ENCODE results near the gene SMARCC1.

Gene SMARCC1

DNA sequence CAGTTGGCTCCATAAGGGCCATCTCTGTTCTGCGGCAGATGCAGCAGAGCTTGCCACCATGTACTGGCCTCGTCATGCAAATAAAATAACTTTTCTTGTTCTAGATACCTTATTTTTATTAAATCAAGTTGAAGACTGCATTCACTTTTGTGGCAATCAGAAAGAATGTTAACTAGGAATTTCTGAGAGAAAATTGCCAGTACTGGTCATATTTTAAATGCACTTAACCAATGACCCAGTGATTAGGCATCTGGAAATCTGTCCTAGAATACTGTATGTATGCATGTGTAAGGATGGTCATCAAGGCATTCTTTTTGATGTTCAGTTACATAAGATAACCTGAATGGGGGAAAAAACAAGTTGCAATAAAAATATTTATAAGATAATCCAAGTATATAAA lies 168.8 kb downstream of the SMARCC1 start:
- Histone ChIP-seq H3K27me3 (ENCODE audit: insufficient read depth, insufficient read length) (no peaks in the 10 kb centered on the region), H3K4me3 (ENCODE audit: insufficient read length, low read depth) (no peak overlapping the region), H3K9ac (ENCODE audit: insufficient read length, low read depth) (no peak overlapping the region), H3K9me3 (ENCODE audit: insufficient read depth, low read length) (no peaks in the 10 kb centered on the region), H3K36me3 (ENCODE audit: insufficient read depth, insufficient read length, low read length) (peaks cover 76% of the 10 kb centered on the region), H3K4me1 (ENCODE audit: insufficient read depth, insufficient read length) (peaks cover 2% of the 10 kb centered on the region)
- no peak for DNase-seq (ENCODE audit: low read depth, low spot score)
- TF ChIP-seq YY1 (IDR thresholded peaks at IDR 0.05; ENCODE audit: insufficient read depth, insufficient read length) (no peak), SUZ12 (IDR thresholded peaks at IDR 0.05; ENCODE audit: extremely low read depth, insufficient read depth, insufficient read length) (no peak), ZNF274 (IDR thresholded peaks at IDR 0.05; ENCODE audit: low read depth, low read length) (no peak)

DNA sequence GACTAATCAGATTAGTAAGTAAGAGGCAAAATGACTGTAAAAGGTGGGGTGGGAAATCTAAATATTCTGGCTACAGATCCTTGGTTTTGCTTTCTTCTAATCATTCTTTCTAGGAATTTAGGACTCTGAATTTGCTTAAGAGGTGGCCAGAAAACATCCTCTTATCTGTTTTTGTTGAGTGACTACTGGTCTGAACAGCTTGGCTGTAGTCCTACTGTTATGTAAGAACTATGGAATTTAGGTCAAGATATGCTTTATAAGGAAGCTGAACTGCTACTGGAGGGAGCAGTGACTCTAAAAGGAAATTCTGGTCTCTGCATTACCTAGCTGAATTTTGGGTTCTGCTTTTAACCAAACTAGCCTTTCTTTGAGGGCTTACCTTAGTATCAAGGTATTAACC lies 169.5 kb downstream of the SMARCC1 start:
- no peak for DNase-seq (ENCODE audit: low read depth, low spot score)

DNA sequence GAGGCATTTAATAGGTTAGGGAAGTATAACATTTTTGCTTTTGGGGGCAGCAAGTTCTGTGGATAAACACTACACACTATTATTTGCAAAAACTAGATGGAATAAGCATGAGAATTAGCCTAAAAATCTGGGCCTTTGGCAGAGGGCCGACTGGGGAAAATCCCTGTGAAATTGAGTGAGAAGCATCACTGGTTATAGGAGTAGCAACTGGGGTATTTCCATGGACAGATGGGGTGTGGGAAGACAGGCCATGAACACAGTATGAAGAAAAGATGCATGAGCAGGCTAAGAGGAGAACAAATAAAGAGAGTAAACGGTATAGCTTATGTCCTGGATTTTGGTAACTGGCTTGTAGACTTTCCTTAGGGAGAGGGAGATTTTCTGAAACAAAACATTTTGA lies 170.1 kb downstream of the SMARCC1 start:
- DNase-seq (ENCODE audit: low read depth, low spot score): no peak
- TF ChIP-seq SUZ12 (IDR thresholded peaks at IDR 0.05; ENCODE audit: extremely low read depth, insufficient read depth, insufficient read length) (no peak), YY1 (IDR thresholded peaks at IDR 0.05; ENCODE audit: insufficient read depth, insufficient read length) (no peak), ZNF274 (IDR thresholded peaks at IDR 0.05; ENCODE audit: low read depth, low read length) (no peak)
- Histone ChIP-seq H3K4me1 (ENCODE audit: insufficient read depth, insufficient read length) (peaks cover 2% of the 10 kb centered on the region), H3K36me3 (ENCODE audit: insufficient read depth, insufficient read length, low read length) (peaks cover 78% of the 10 kb centered on the region), H3K4me3 (ENCODE audit: insufficient read length, low read depth) (no peak overlapping the region), H3K27me3 (ENCODE audit: insufficient read depth, insufficient read length) (no peaks in the 10 kb centered on the region), H3K9me3 (ENCODE audit: insufficient read depth, low read length) (no peaks in the 10 kb centered on the region), H3K9ac (ENCODE audit: insufficient read length, low read depth) (no peak overlapping the region)

More for the DNA sequence above, 169.5 kb downstream of the SMARCC1 start:
- TF ChIP-seq ZNF274 (IDR thresholded peaks at IDR 0.05; ENCODE audit: low read depth, low read length): no peak
- TF ChIP-seq SUZ12 (IDR thresholded peaks at IDR 0.05; ENCODE audit: extremely low read depth, insufficient read depth, insufficient read length): no peak
- TF ChIP-seq YY1 (IDR thresholded peaks at IDR 0.05; ENCODE audit: insufficient read depth, insufficient read length): no peak
- Histone ChIP-seq H3K4me1 (ENCODE audit: insufficient read depth, insufficient read length) (peaks cover 2% of the 10 kb centered on the region), H3K9me3 (ENCODE audit: insufficient read depth, low read length) (no peaks in the 10 kb centered on the region), H3K9ac (ENCODE audit: insufficient read length, low read depth) (no peak overlapping the region), H3K36me3 (ENCODE audit: insufficient read depth, insufficient read length, low read length) (peaks cover 77% of the 10 kb centered on the region), H3K4me3 (ENCODE audit: insufficient read length, low read depth) (no peak overlapping the region), H3K27me3 (ENCODE audit: insufficient read depth, insufficient read length) (no peaks in the 10 kb centered on the region)

DNA sequence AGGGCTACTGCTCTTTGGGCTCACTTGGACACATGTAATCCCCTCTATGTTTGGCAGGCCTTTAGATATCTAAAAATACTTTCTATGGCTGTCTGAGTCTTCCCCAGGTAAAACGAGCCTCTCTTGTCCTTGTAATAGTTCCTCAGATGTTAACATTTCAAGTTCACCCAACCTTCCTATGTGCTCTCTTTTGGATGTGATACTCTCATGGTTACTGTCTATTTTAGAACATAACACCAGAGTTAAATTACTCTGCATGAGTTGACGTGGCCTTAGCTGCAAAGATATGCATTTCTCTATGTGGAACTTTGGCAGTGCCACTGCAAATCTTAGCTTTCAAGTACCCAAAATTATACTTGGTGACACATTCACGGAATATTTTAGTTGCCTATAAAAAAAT lies 171.1 kb downstream of the SMARCC1 start:
- no peak for TF ChIP-seq YY1 (IDR thresholded peaks at IDR 0.05; ENCODE audit: insufficient read depth, insufficient read length)
- TF ChIP-seq SUZ12 (IDR thresholded peaks at IDR 0.05; ENCODE audit: extremely low read depth, insufficient read depth, insufficient read length): no peak
- TF ChIP-seq ZNF274 (IDR thresholded peaks at IDR 0.05; ENCODE audit: low read depth, low read length): no peak
- H3K4me3 ChIP-seq (ENCODE audit: insufficient read length, low read depth): no peak overlapping the region
- no peak for DNase-seq (ENCODE audit: low read depth, low spot score)
- no peaks in the 10 kb centered on the region for H3K9me3 ChIP-seq (ENCODE audit: insufficient read depth, low read length)
- no peaks in the 10 kb centered on the region for H3K27me3 ChIP-seq (ENCODE audit: insufficient read depth, insufficient read length)
- H3K36me3 ChIP-seq (ENCODE audit: insufficient read depth, insufficient read length, low read length): peaks cover 84% of the 10 kb centered on the region
- H3K9ac ChIP-seq (ENCODE audit: insufficient read length, low read depth): no peak overlapping the region
- H3K4me1 ChIP-seq (ENCODE audit: insufficient read depth, insufficient read length): peaks cover 2% of the 10 kb centered on the region

DNA sequence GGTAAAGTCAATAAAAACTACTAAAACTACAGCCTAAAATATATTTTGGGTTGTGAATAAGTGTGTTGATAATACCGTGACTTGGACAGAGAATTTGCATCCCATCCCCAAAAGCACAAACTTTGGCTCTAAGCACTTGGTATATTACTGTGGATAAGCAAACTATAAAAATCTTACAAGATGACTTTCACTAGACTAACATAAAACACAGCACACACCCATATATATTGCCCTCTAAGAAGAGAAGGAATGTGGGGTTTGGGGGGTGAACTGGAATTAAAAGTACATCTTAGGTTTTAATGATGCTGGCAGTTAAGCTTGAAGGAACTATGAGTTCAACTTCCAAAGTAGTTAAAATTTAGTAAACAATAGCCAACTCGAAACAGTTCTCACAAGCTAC lies 174.4 kb downstream of the SMARCC1 start:
- no peak for DNase-seq (ENCODE audit: low read depth, low spot score)
- no peaks in the 10 kb centered on the region for H3K9me3 ChIP-seq (ENCODE audit: insufficient read depth, low read length)
- H3K4me3 ChIP-seq (ENCODE audit: insufficient read length, low read depth): no peak overlapping the region
- H3K9ac ChIP-seq (ENCODE audit: insufficient read length, low read depth): no peak overlapping the region
- H3K36me3 ChIP-seq (ENCODE audit: insufficient read depth, insufficient read length, low read length): peaks cover 87% of the 10 kb centered on the region
- H3K27me3 ChIP-seq (ENCODE audit: insufficient read depth, insufficient read length): no peaks in the 10 kb centered on the region
- TF ChIP-seq YY1 (IDR thresholded peaks at IDR 0.05; ENCODE audit: insufficient read depth, insufficient read length) (no peak), ZNF274 (IDR thresholded peaks at IDR 0.05; ENCODE audit: low read depth, low read length) (no peak), SUZ12 (IDR thresholded peaks at IDR 0.05; ENCODE audit: extremely low read depth, insufficient read depth, insufficient read length) (no peak)
- no peaks in the 10 kb centered on the region for H3K4me1 ChIP-seq (ENCODE audit: insufficient read depth, insufficient read length)

DNA sequence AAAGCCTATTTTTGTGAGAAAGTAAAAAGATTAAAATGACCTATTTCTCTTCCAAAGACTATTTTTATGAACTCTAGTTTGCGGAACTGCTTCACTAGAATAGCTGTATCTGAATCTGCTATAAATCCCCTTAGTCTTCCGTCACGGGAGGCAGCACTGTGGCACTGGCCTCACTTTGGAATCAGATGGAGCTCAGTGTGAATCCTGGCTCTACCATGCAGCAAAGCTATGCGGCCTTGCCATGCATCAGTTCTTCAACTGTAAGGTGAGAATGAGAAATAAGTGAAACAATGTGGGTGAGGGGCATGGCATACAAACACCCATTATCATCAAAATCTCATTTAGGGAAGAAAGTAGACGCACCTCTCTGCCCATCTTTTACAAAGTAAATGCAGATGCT lies 175.5 kb downstream of the SMARCC1 start:
- TF ChIP-seq YY1 (IDR thresholded peaks at IDR 0.05; ENCODE audit: insufficient read depth, insufficient read length): no peak
- TF ChIP-seq ZNF274 (IDR thresholded peaks at IDR 0.05; ENCODE audit: low read depth, low read length): no peak
- no peak for TF ChIP-seq SUZ12 (IDR thresholded peaks at IDR 0.05; ENCODE audit: extremely low read depth, insufficient read depth, insufficient read length)
- H3K9me3 ChIP-seq (ENCODE audit: insufficient read depth, low read length): no peaks in the 10 kb centered on the region
- peaks cover 81% of the 10 kb centered on the region for H3K36me3 ChIP-seq (ENCODE audit: insufficient read depth, insufficient read length, low read length)
- peaks cover 2% of the 10 kb centered on the region for H3K4me1 ChIP-seq (ENCODE audit: insufficient read depth, insufficient read length)
- no peak overlapping the region for H3K4me3 ChIP-seq (ENCODE audit: insufficient read length, low read depth)
- no peaks in the 10 kb centered on the region for H3K27me3 ChIP-seq (ENCODE audit: insufficient read depth, insufficient read length)
- H3K9ac ChIP-seq (ENCODE audit: insufficient read length, low read depth): no peak overlapping the region
- no peak for DNase-seq (ENCODE audit: low read depth, low spot score)

DNA sequence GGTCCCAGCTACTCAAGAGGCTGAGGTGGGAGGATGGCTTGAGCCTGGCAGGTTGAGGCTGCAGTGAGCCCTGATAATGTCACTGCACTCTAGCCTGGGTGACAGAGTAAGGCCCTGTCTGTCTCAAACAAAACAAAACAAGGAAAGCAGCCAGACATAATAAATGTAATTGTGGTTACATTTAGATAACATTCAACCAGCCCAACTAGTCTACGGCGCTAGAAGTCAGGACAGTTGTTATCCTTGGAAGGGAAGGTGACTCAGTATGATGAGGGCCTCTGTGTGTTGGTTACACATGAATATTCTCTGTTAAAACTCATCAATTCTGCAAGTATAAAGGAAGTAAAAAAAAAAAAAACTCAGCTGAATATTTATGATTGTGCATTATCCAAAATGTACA lies 176.0 kb downstream of the SMARCC1 start:
- Histone ChIP-seq H3K4me1 (ENCODE audit: insufficient read depth, insufficient read length) (peaks cover 2% of the 10 kb centered on the region), H3K4me3 (ENCODE audit: insufficient read length, low read depth) (no peak overlapping the region), H3K9me3 (ENCODE audit: insufficient read depth, low read length) (no peaks in the 10 kb centered on the region), H3K9ac (ENCODE audit: insufficient read length, low read depth) (no peak overlapping the region), H3K27me3 (ENCODE audit: insufficient read depth, insufficient read length) (no peaks in the 10 kb centered on the region), H3K36me3 (ENCODE audit: insufficient read depth, insufficient read length, low read length) (peaks cover 78% of the 10 kb centered on the region)
- DNase-seq (ENCODE audit: low read depth, low spot score): no peak
- TF ChIP-seq ZNF274 (IDR thresholded peaks at IDR 0.05; ENCODE audit: low read depth, low read length) (no peak), YY1 (IDR thresholded peaks at IDR 0.05; ENCODE audit: insufficient read depth, insufficient read length) (no peak), SUZ12 (IDR thresholded peaks at IDR 0.05; ENCODE audit: extremely low read depth, insufficient read depth, insufficient read length) (no peak)

Measured in NT2/D1 (cell line).